ENCODE data around the gene TCFL5. TPM values are rescaled to one million over a fixed set of nuclear protein-coding genes. Genes with fewer than 3 reads are reported as not detected.

The TCFL5 gene
- total and polyA plus RNA-seq, 10 donors: 4.1 to 8.8 (median 6.3) TPM

DNA sequence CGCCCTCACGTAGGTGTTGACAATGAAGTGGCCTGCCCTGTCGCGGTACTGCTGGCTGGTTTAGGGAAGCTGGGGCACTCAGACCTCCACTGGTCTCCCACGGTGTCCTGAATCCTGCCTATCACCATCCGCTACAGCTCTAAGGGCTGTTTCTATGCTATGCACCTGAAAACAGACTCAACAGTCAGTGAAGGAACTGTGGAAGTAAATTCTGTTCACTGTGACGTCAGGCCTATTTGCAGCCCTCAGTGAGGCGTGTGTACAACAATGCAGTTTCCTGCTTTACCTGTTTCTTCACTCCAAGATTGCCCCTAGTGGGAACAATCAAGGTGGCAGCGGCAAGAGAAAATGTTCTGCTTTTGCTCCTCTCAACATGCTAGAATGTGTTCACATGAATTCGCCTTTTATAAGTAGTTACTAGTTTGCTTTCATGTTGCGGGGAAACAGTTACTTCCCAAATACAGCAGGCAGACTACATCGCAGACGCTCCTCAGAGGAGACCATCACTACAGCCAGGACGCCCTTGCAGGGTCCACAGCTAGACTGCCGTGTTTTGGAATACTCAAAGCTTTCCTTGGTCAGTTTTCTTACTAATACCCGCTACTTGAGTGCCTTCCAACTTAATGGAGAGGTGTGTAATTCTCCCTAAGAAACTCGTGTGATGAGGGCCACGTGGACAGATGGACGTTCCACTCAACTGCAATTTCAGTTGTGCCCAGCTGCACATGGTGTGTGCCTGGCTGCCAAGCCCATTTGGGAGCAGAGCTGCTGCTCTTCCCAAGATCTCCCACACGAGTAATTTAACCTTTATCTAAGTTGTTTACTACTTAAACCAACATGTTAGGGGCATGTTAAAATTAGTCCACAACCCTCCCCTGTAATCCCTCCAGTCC, 39.3 kb upstream of the TCFL5 start:
- Histone ChIP-seq H3K4me1 (peaks cover 18 to 31% (median 25%) of the 10 kb centered on the region in 6 donors), H3K27me3 (replicated peaks in 1 of 7) (no peaks in the 10 kb centered on the region), H3K36me3 (peaks cover 6 to 63% (median 52%) of the 10 kb centered on the region in 6 donors), H3K27ac (peak overlapping the region in 4 of 8 donors; percentile 2 to 53 (median 12)), H3K9me3 (no peaks in the 10 kb centered on the region), H3K4me3 (no peak overlapping the region)
- intact Hi-C loops (cut with DNase I; ENCODE audit: low total_unique reads): no loop called here
- no peak for DNase-seq
- WGBS, 5 donors: 65 to 67% (median 65%) methylated on average over 20 of the region's 20 CpGs
- TF ChIP-seq POLR2AphosphoS5 (IDR thresholded peaks at IDR 0.05) (no peak), POLR2A (IDR thresholded peaks at IDR 0.05) (no peak)
- TF ChIP-seq, protein P1, sequence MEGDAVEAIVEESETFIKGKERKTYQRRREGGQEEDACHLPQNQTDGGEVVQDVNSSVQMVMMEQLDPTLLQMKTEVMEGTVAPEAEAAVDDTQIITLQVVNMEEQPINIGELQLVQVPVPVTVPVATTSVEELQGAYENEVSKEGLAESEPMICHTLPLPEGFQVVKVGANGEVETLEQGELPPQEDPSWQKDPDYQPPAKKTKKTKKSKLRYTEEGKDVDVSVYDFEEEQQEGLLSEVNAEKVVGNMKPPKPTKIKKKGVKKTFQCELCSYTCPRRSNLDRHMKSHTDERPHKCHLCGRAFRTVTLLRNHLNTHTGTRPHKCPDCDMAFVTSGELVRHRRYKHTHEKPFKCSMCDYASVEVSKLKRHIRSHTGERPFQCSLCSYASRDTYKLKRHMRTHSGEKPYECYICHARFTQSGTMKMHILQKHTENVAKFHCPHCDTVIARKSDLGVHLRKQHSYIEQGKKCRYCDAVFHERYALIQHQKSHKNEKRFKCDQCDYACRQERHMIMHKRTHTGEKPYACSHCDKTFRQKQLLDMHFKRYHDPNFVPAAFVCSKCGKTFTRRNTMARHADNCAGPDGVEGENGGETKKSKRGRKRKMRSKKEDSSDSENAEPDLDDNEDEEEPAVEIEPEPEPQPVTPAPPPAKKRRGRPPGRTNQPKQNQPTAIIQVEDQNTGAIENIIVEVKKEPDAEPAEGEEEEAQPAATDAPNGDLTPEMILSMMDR (IDR thresholded peaks at IDR 0.05 in 8 of 11, conservative IDR thresholded peaks at IDR 0.05 in 3 of 11): no peak

DNA sequence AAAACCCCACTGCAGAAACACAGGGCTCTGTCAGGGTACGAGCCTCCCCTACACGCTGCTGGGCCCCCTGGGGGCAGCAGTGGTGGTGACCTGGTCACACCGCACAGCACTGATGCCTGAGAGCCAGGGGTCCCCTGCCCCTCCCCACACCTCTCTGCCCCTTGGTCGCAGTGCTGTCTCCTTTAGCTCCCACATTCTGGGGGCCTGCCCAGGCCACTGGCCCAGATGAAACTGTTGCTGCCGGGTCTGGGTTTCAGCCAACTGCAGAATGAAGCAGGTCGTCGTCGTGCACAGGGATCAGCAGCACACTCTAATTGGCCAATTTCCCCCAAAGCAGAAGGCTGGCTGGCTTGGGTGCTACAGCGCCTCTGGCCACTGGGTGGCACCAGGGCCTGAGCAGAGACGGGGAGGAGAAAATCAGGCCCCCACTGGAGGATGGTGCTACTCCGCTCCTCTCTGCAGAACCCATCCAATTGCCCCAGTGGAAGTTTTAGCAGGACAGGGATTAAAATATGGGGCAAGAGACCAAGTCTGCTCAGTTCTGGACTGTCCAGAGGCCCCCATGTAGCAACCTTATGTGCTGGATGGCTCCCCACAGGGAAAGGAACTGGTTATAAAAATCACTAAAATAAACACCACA, 38.5 kb upstream of the TCFL5 start:
- intact Hi-C loops (cut with DNase I; ENCODE audit: low total_unique reads): no loop called here
- Histone ChIP-seq H3K4me3 (no peak overlapping the region), H3K27ac (peak overlapping the region in 4 of 8 donors; percentile 2 to 53 (median 12)), H3K27me3 (replicated peaks in 1 of 7) (no peaks in the 10 kb centered on the region), H3K9me3 (no peaks in the 10 kb centered on the region), H3K36me3 (peaks cover 0 to 63% (median 52%) of the 10 kb centered on the region in 6 donors), H3K4me1 (peaks cover 18 to 31% (median 25%) of the 10 kb centered on the region in 6 donors)
- WGBS, 5 donors: 4 to 10% (median 7%) methylated on average over 7 to 11 of the region's 11 CpGs
- peak; percentile 91 for DNase-seq
- TF ChIP-seq, protein P1 (IDR thresholded peaks at IDR 0.05 in 8 of 11, conservative IDR thresholded peaks at IDR 0.05 in 3 of 11): peak; percentile 88 to 97 (median 94)
- TF ChIP-seq POLR2AphosphoS5 (IDR thresholded peaks at IDR 0.05) (peak; percentile 75 to 84 (median 83)), POLR2A (IDR thresholded peaks at IDR 0.05) (no peak)

DNA sequence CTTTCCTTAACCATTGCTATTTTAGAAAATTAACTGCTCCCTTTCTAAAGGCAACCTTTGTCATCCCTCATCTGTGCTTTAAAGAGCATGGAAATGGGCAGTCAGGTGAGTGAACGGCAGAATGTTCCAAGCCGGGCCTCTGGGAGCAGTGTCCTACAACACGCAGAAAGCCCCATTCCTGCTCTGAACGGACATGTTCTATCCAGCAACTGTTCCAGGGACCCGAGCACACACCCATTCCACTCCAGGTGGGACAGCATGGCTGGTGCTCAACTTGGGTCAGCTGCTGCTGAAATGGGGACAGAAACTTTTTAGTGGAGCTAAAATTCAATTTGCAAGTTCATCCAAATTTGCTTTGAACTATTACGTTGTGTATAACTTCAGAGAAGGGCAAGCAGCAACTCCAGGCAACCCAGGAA, 38.0 kb upstream of the TCFL5 start:
- no peak for DNase-seq
- Histone ChIP-seq H3K36me3 (peaks cover 0 to 63% (median 52%) of the 10 kb centered on the region in 6 donors), H3K27me3 (replicated peaks in 1 of 7) (no peaks in the 10 kb centered on the region), H3K9me3 (no peaks in the 10 kb centered on the region), H3K4me3 (no peak overlapping the region), H3K27ac (peak overlapping the region in 2 of 8 donors; percentile 20 to 53), H3K4me1 (peaks cover 18 to 31% (median 25%) of the 10 kb centered on the region in 6 donors)
- 21 to 43% (median 26%) methylated on average over 6 of the region's 6 CpGs for WGBS, 5 donors
- intact Hi-C loops (cut with DNase I; ENCODE audit: low total_unique reads): loop anchor here (10.0 kb wide), 1 partner anchor 105 kb away; the partner anchor contains the start of gene BHLHE23
- no peak for TF ChIP-seq POLR2AphosphoS5 (IDR thresholded peaks at IDR 0.05)

- Histone ChIP-seq H3K4me1 (peaks cover 18 to 31% (median 25%) of the 10 kb centered on the region in 6 donors), H3K4me3 (no peak overlapping the region), H3K9me3 (no peaks in the 10 kb centered on the region), H3K36me3 (peaks cover 0 to 63% (median 52%) of the 10 kb centered on the region in 6 donors), H3K27me3 (replicated peaks in 1 of 7) (no peaks in the 10 kb centered on the region), H3K27ac (no peak overlapping the region)
- peak in 2 of 3 donors; percentile 48 to 67 for TF ChIP-seq POLR2AphosphoS5 (IDR thresholded peaks at IDR 0.05)
- no peak for TF ChIP-seq POLR2A (IDR thresholded peaks at IDR 0.05)
- intact Hi-C loops (cut with DNase I; ENCODE audit: low total_unique reads): loop anchor here (10.0 kb wide), 1 partner anchor 106 kb away; the partner anchor contains the start of gene BHLHE23
- no peak for DNase-seq
- 46 to 55% (median 48%) methylated on average over 16 of the region's 16 CpGs for WGBS, 5 donors
Measured at GRCh38 chr20:62898970-62899632, 37.5 kb upstream of the TCFL5 start.

Data from spleen (tissue), 11 donors.